KMS-11 (cell line): ENCODE results near the gene ADD2.

ENCODE experiments used
- H2AFZ ChIP-seq: fragments of 200-600 bp; sonication (generic); 2 replicates; pipeline ENCODE4 v1.6.1; 2016; ENCODE audit warnings: antibody characterized with exemption, mixed run types, low read depth
- H3K27ac ChIP-seq: fragments of 200-600 bp; sonication (generic); 2 replicates; pipeline ENCODE4 v1.6.1; 2016; ENCODE audit warnings: mild to moderate bottlenecking, mixed run types
- H3K27me3 ChIP-seq: fragments of 200-600 bp; sonication (generic); 2 replicates; pipeline ENCODE4 v1.6.1; 2017; ENCODE audit warnings: mild to moderate bottlenecking, low read depth, mixed run types, moderate library complexity; ENCODE audit not compliant: insufficient read depth
- H3K36me3 ChIP-seq: fragments of 200-600 bp; sonication (generic); 2 replicates; pipeline ENCODE4 v1.6.1; 2017; ENCODE audit warnings: mild to moderate bottlenecking, mixed run types; ENCODE audit not compliant: insufficient read depth
- H3K4me1 ChIP-seq: fragments of 200-600 bp; sonication (generic); 2 replicates; pipeline ENCODE4 v1.6.1; 2016; ENCODE audit warnings: mild to moderate bottlenecking, low read depth, mixed run types; ENCODE audit not compliant: poor library complexity, severe bottlenecking
- H3K4me2 ChIP-seq: fragments of 200-600 bp; sonication (generic); 2 replicates; pipeline ENCODE4 v1.7.0; 2016; ENCODE audit warnings: mild to moderate bottlenecking, mixed run types
- H3K4me3 ChIP-seq: fragments of 200-600 bp; sonication (generic); IDR thresholded peaks from 2 replicates; pipeline ENCODE4 v1.6.1; 2017; ENCODE audit warnings: low read depth, low read length, mixed read lengths; ENCODE audit not compliant: insufficient read depth
- H3K79me2 ChIP-seq: fragments of 200-600 bp; sonication (generic); 2 replicates; pipeline ENCODE4 v1.6.1; 2016; ENCODE audit warnings: low read depth, mixed run types; ENCODE audit not compliant: insufficient read depth
- H3K9ac ChIP-seq: fragments of 200-600 bp; sonication (generic); 2 replicates; pipeline ENCODE4 v1.6.1; 2016; ENCODE audit warnings: mild to moderate bottlenecking, mixed run types
- H4K20me1 ChIP-seq: fragments of 200-600 bp; sonication (generic); 2 replicates; pipeline ENCODE4 v1.6.1; 2016; ENCODE audit warnings: mild to moderate bottlenecking, mixed run types; ENCODE audit not compliant: insufficient read depth
- TF ChIP-seq, protein P1 (sequence below): fragments of 200-600 bp; sonication (generic); conservative IDR thresholded peaks from 2 replicates; pipeline ENCODE4 v1.6.1; 2017; ENCODE audit warnings: low read depth, mild to moderate bottlenecking, antibody characterized with exemption, low read length, moderate library complexity, mixed read lengths

Gene ADD2

GRCh38 chr2:70748002-70748784 is 19.8 kb downstream of the ADD2 start:
- Histone ChIP-seq H3K4me3 (no peak overlapping the region), H3K9ac (no peak overlapping the region), H3K27me3 (no peaks in the 10 kb centered on the region), H3K36me3 (no peaks in the 10 kb centered on the region), H3K4me2 (no peak overlapping the region), H4K20me1 (no peaks in the 10 kb centered on the region), H3K4me1 (peaks cover 12% of the 10 kb centered on the region), H3K79me2 (peaks cover 31% of the 10 kb centered on the region), H3K27ac (no peak overlapping the region), H2AFZ (no peak overlapping the region)
- TF ChIP-seq, protein P1, sequence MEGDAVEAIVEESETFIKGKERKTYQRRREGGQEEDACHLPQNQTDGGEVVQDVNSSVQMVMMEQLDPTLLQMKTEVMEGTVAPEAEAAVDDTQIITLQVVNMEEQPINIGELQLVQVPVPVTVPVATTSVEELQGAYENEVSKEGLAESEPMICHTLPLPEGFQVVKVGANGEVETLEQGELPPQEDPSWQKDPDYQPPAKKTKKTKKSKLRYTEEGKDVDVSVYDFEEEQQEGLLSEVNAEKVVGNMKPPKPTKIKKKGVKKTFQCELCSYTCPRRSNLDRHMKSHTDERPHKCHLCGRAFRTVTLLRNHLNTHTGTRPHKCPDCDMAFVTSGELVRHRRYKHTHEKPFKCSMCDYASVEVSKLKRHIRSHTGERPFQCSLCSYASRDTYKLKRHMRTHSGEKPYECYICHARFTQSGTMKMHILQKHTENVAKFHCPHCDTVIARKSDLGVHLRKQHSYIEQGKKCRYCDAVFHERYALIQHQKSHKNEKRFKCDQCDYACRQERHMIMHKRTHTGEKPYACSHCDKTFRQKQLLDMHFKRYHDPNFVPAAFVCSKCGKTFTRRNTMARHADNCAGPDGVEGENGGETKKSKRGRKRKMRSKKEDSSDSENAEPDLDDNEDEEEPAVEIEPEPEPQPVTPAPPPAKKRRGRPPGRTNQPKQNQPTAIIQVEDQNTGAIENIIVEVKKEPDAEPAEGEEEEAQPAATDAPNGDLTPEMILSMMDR = no peak

GRCh38 chr2:70747284-70747683 is 20.7 kb downstream of the ADD2 start:
- H4K20me1 ChIP-seq = no peaks in the 10 kb centered on the region

DNA sequence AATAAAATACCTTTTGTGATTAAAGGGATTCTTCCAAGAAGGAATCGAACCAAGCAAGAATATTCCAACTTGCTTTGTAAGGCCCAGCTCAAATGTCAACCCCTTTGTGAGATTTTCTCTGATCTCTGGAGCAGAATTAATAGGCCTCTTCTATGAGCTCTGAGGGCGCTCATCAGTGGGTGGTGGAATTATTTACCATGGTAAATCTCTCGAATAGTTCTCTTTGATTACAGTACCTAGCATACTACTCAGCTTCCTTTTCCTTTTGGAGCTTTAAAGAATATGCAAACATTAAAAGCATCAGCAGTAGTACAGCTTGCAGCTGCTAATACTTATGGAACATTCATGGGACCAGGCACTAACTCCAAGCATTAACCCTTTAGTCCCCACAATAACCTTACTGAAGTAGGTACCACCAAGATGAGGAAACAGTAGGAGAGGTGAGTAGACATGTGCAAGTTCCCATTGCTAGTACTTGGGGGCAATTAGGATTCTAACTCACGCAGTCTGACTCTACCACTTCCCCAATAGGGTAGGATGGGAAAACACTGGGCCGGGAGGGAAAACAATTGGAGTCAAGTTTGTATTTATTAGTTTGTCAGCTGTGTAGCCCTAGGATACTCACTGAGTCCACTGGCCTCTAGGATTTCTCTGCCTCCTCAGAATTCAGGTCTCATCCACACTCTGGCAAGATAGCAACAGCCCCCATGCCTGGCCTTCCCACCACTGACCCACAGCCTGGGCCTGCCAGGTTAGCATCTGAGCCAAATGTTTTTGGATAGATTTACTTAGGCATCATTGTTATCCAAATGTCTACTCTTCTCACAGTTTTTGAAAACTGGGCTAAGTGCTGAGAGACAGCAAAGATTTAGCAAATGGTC is 21.7 kb downstream of the ADD2 start:
- Histone ChIP-seq H3K27ac (no peak overlapping the region), H3K4me2 (no peak overlapping the region), H2AFZ (no peak overlapping the region), H3K79me2 (peaks cover 31% of the 10 kb centered on the region), H3K4me3 (no peak overlapping the region), H4K20me1 (no peaks in the 10 kb centered on the region), H3K4me1 (peaks cover 12% of the 10 kb centered on the region), H3K9ac (no peak overlapping the region), H3K27me3 (no peaks in the 10 kb centered on the region), H3K36me3 (no peaks in the 10 kb centered on the region)
- TF ChIP-seq, protein P1 = no peak

More at GRCh38 chr2:70747284-70747683, 20.7 kb downstream of the ADD2 start:
- H2AFZ ChIP-seq = no peak overlapping the region
- no peaks in the 10 kb centered on the region for H3K36me3 ChIP-seq
- TF ChIP-seq, protein P1 = no peak
- H3K9ac ChIP-seq = no peak overlapping the region
- no peaks in the 10 kb centered on the region for H3K27me3 ChIP-seq
- H3K4me3 ChIP-seq = no peak overlapping the region
- peaks cover 31% of the 10 kb centered on the region for H3K79me2 ChIP-seq
- H3K4me1 ChIP-seq = peaks cover 12% of the 10 kb centered on the region
- no peak overlapping the region for H3K27ac ChIP-seq
- no peak overlapping the region for H3K4me2 ChIP-seq

- Histone ChIP-seq H3K27me3 (no peaks in the 10 kb centered on the region), H4K20me1 (no peaks in the 10 kb centered on the region), H3K27ac (no peak overlapping the region), H3K36me3 (no peaks in the 10 kb centered on the region; the same call in 1 of the 2 replicates), H3K9ac (no peak overlapping the region), H3K79me2 (peaks cover 35% of the 10 kb centered on the region), H3K4me1 (peaks cover 12% of the 10 kb centered on the region), H3K4me3 (no peak overlapping the region), H2AFZ (no peak overlapping the region), H3K4me2 (no peak overlapping the region)
- TF ChIP-seq, protein P1 = no peak
Measured at GRCh38 chr2:70745276-70745825, 22.6 kb downstream of the ADD2 start.
